ENCODE results near the gene SLC35E1. TPM values are rescaled to one million over a fixed set of nuclear protein-coding genes. Genes with fewer than 3 reads are reported as not detected.

Gene SLC35E1
- total and polyA plus RNA-seq, 2 of the 4 experiments (the other 2 are of a cell fraction) = 22.6 to 38.0 TPM

DNA sequence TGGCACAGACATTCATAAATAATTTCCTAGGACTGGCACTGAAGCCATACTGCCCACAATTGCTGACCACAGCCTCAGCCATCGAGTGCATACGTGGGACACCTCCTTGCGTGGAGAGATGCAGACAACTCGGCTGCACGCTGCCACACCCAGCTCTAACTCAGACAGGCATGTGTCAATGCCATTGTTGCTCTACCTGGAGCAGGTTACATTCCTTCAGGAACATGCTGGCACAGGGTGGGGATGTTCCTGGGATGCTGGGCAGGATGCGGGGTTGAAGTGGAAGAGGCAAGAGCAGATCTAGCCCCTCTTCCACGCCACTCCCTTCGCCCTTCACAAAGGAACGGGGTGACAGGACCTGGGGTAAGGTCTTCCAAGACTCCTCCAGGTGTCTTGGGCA lies 24.2 kb upstream of the SLC35E1 start:
- H3K9me1 ChIP-seq (ENCODE audit: insufficient read depth, low read length) = peaks cover 58% of the 10 kb centered on the region
- no peaks in the 10 kb centered on the region for H3K9me3 ChIP-seq (ENCODE audit: control insufficient read depth, insufficient read depth, low read length)
- no peak overlapping the region for H2BK120ac ChIP-seq (ENCODE audit: low read depth, low read length)
- H3K27ac ChIP-seq (ENCODE audit: insufficient read depth, low read length) = no peak overlapping the region
- peaks cover 100% of the 10 kb centered on the region for H4K20me1 ChIP-seq (ENCODE audit: insufficient read depth, low read length)
- no peak overlapping the region for H3K14ac ChIP-seq (replicated peaks; ENCODE audit: low read depth, low read length)
- H3K56ac ChIP-seq (ENCODE audit: extremely low read depth, insufficient read depth, low read length) = no peak overlapping the region
- in situ Hi-C loops (cut with MboI; ENCODE audit: low sequenced_read_pairs) (no loop called here), dilution Hi-C loops (cut with HindIII; ENCODE audit: low sequenced_read_pairs, unreplicated experiment) (no loop called here), intact Hi-C loops (cut with micrococcal nuclease) (no loop called here)
- H3K4me2 ChIP-seq (ENCODE audit: low read depth, low read length) = no peak overlapping the region
- H3K18ac ChIP-seq (ENCODE audit: low read depth, low read length) = no peak overlapping the region
- H4K91ac ChIP-seq (ENCODE audit: insufficient read depth, low read depth, low read length) = no peak overlapping the region
- no peak overlapping the region for H3K4me3 ChIP-seq (ENCODE audit: insufficient read depth, low read depth, low read length)
- H2AFZ ChIP-seq (replicated peaks; ENCODE audit: low read length, poor library complexity) = peak overlapping the region; percentile 18
- no peak for TF ChIP-seq NFE2L2 (IDR thresholded peaks at IDR 0.05; ENCODE audit: low read depth, low read length)
- no peak for TF ChIP-seq RFX5 (IDR thresholded peaks at IDR 0.05; ENCODE audit: low read depth, low read length)
- TF ChIP-seq, protein P1, sequence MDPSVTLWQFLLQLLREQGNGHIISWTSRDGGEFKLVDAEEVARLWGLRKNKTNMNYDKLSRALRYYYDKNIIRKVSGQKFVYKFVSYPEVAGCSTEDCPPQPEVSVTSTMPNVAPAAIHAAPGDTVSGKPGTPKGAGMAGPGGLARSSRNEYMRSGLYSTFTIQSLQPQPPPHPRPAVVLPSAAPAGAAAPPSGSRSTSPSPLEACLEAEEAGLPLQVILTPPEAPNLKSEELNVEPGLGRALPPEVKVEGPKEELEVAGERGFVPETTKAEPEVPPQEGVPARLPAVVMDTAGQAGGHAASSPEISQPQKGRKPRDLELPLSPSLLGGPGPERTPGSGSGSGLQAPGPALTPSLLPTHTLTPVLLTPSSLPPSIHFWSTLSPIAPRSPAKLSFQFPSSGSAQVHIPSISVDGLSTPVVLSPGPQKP (IDR thresholded peaks at IDR 0.05; ENCODE audit: borderline replicate concordance, low read depth, low read length) = no peak
- no peak for TF ChIP-seq MAZ (IDR thresholded peaks at IDR 0.05; ENCODE audit: borderline replicate concordance, low read depth, low read length)
- TF ChIP-seq, protein P2, sequence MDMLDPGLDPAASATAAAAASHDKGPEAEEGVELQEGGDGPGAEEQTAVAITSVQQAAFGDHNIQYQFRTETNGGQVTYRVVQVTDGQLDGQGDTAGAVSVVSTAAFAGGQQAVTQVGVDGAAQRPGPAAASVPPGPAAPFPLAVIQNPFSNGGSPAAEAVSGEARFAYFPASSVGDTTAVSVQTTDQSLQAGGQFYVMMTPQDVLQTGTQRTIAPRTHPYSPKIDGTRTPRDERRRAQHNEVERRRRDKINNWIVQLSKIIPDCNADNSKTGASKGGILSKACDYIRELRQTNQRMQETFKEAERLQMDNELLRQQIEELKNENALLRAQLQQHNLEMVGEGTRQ (IDR thresholded peaks at IDR 0.05; ENCODE audit: low read depth, low read length) = no peak
- H4K8ac ChIP-seq (ENCODE audit: low read depth in 2 of 2, low read length in 2 of 2) = no peak overlapping the region
- H2BK20ac ChIP-seq (ENCODE audit: low read depth, low read length) = no peak overlapping the region
- BruUV-seq (replicated peaks) = no TSS peak
- H3K36me3 ChIP-seq (ENCODE audit: control insufficient read depth, insufficient read depth, low read length) = no peaks in the 10 kb centered on the region
- no peak overlapping the region for H3K9ac ChIP-seq (ENCODE audit: low read depth, low read length)
- H3K23ac ChIP-seq (ENCODE audit: low read depth, low read length) = no peak overlapping the region
- POLR2A ChIA-PET (ENCODE audit: unreplicated experiment) = no interaction called here
- no peak overlapping the region for H2BK5ac ChIP-seq (ENCODE audit: low read depth, low read length, poor library complexity, severe bottlenecking)
- H3K27me3 ChIP-seq (ENCODE audit: control insufficient read depth, insufficient read depth, low read length) = no peaks in the 10 kb centered on the region
- peaks cover 6% of the 10 kb centered on the region; the same call in 1 of the 2 replicates for H3K4me1 ChIP-seq (ENCODE audit: control insufficient read depth, insufficient read depth, low read length)
- no peak overlapping the region for H4K5ac ChIP-seq (ENCODE audit: low read depth, low read length)
- WGBS, 2 experiments (ENCODE audit: extremely low coverage in 2 of 2, insufficient read length in 1 of 2) = no CpG with 5 or more reads among the region's 9 CpGs
- no peak overlapping the region for H2BK15ac ChIP-seq (ENCODE audit: low read depth, low read length)
- ATAC-seq (ENCODE audit: low read depth) (no peak), DNase-seq (no peak)
- peaks cover 30 to 96% of the 10 kb centered on the region in 2 experiments for H3K79me1 ChIP-seq (ENCODE audit: low read depth in 1 of 2, low read length in 2 of 2)
- CTCF ChIA-PET = no interaction called here
- H2AK5ac ChIP-seq (ENCODE audit: low read depth, low read length) = no peak overlapping the region
- no peak overlapping the region for H3K4ac ChIP-seq (ENCODE audit: low read depth, low read length)
- no peak overlapping the region for H2AK9ac ChIP-seq (replicated peaks; ENCODE audit: low read depth, low read length, poor library complexity)

Data from IMR-90 (cell line).